MM.1S (cell line): ENCODE measurements around the gene DPPA5.
"Not testable (repeated sequence)": the region's sequence is repeated elsewhere in the genome, so short reads cannot be mapped to it uniquely, and the experiment has no call there.

Source experiments
- DNase-seq: peaks from one replicate; pipeline ENCODE4 v3.0.0-alpha.2; 2015
- H2AFZ ChIP-seq: fragments of 300-600 bp; sonication (generic); 2 replicates; pipeline ENCODE4 v1.6.0; 2016; ENCODE audit warnings: antibody characterized with exemption, low read length
- H3F3A ChIP-seq: fragments of 300-600 bp; sonication (generic); 2 replicates; pipeline ENCODE4 v1.6.1; 2016; ENCODE audit warnings: mild to moderate bottlenecking, antibody characterized with exemption, low read length, moderate library complexity, mixed read lengths; ENCODE audit not compliant: insufficient read depth
- H3K27ac ChIP-seq: fragments of 300-600 bp; sonication (generic); 2 replicates; pipeline ENCODE4 v1.5.1; 2016; ENCODE audit warnings: mild to moderate bottlenecking, low read length
- H3K27me3 ChIP-seq: fragments of 300-600 bp; sonication (generic); replicated peaks from 2 replicates; pipeline ENCODE4 v1.6.0; 2016; ENCODE audit warnings: low read length; ENCODE audit not compliant: insufficient read depth
- H3K36me3 ChIP-seq: fragments of 300-600 bp; sonication (generic); replicated peaks from 2 replicates; pipeline ENCODE4 v1.6.1; 2016; ENCODE audit warnings: mild to moderate bottlenecking, low read length, mixed read lengths; ENCODE audit not compliant: insufficient read depth
- H3K4me1 ChIP-seq: fragments of 300-600 bp; sonication (generic); 2 replicates; pipeline ENCODE4 v1.6.1; 2016; ENCODE audit warnings: low read length, mixed read lengths
- H3K4me2 ChIP-seq: fragments of 300-600 bp; sonication (generic); 2 replicates; pipeline ENCODE4 v1.6.0; 2016; ENCODE audit warnings: low read depth, low read length
- H3K4me3 ChIP-seq: fragments of 300-600 bp; sonication (generic); 2 replicates; pipeline ENCODE4 v1.5.1; 2016; ENCODE audit warnings: low read length, mixed read lengths
- H3K79me2 ChIP-seq: fragments of 300-600 bp; sonication (generic); 2 replicates; pipeline ENCODE4 v1.6.1; 2016; ENCODE audit warnings: mixed run types, low read length, mixed read lengths
- H3K9ac ChIP-seq: fragments of 300-600 bp; sonication (generic); 2 replicates; pipeline ENCODE4 v1.6.1; 2016; ENCODE audit warnings: low read length, mixed read lengths
- H3K9me2 ChIP-seq: fragments of 300-600 bp; sonication (generic); replicated peaks from 2 replicates; pipeline ENCODE4 v1.6.1; 2016; ENCODE audit warnings: mild to moderate bottlenecking, low read length, mixed read lengths; ENCODE audit not compliant: insufficient read depth
- H3K9me3 ChIP-seq: fragments of 300-600 bp; sonication (generic); replicated peaks from 2 replicates; pipeline ENCODE4 v1.6.1; 2016; ENCODE audit warnings: mild to moderate bottlenecking, low read length, mixed read lengths; ENCODE audit not compliant: insufficient read depth
- H4K20me1 ChIP-seq: fragments of 300-600 bp; sonication (generic); 2 replicates; pipeline ENCODE4 v1.6.1; 2016; ENCODE audit warnings: mild to moderate bottlenecking, low read length, moderate library complexity, mixed read lengths; ENCODE audit not compliant: insufficient read depth
- CTCF ChIP-seq: fragments of 300-600 bp; sonication (generic); IDR thresholded peaks from 2 replicates; pipeline ENCODE4 v1.5.1; 2016; ENCODE audit warnings: antibody characterized with exemption, low read length, mixed read lengths
- EZH2 ChIP-seq: fragments of 300-600 bp; sonication (generic); optimal IDR thresholded peaks from 2 replicates; pipeline ENCODE3; 2017; ENCODE audit warnings: low read depth, mild to moderate bottlenecking, antibody characterized with exemption, low read length, mixed read lengths
- EZH2phosphoT487 ChIP-seq: fragments of 300-600 bp; sonication (generic); IDR thresholded peaks from 2 replicates; pipeline ENCODE4 v1.6.1; 2018; ENCODE audit warnings: antibody characterized with exemption, low read length

Gene DPPA5

GRCh38 chr6:73309785-73310502 is 44.1 kb downstream of the DPPA5 start:
- Histone ChIP-seq H3K4me3 (peak overlapping the region; percentile 66), H3K9ac (peak overlapping the region; percentile 67), H3K9me2 (no peaks in the 10 kb centered on the region), H3F3A (no peaks in the 10 kb centered on the region), H3K27ac (peak overlapping the region; percentile 32; the same call in 1 of the 2 replicates), H3K4me2 (peak overlapping the region; percentile 83), H3K9me3 (no peaks in the 10 kb centered on the region), H4K20me1 (no peaks in the 10 kb centered on the region), H2AFZ (peak overlapping the region; percentile 76), H3K4me1 (no peaks in the 10 kb centered on the region), H3K27me3 (no peaks in the 10 kb centered on the region), H3K79me2 (peaks cover 22% of the 10 kb centered on the region), H3K36me3 (no peaks in the 10 kb centered on the region)
- TF ChIP-seq EZH2phosphoT487 (no peak), EZH2 (no peak), CTCF (peak; percentile 65)
- peak; percentile 69 for DNase-seq

GRCh38 chr6:73309535-73309784 is 44.6 kb downstream of the DPPA5 start:
- Histone ChIP-seq H3K36me3 (no peaks in the 10 kb centered on the region), H3K79me2 (peaks cover 22% of the 10 kb centered on the region), H3K4me2 (peak overlapping the region; percentile 83), H2AFZ (peak overlapping the region; percentile 76), H3K4me3 (peak overlapping the region; percentile 66), H3K9ac (peak overlapping the region; percentile 67), H3K27me3 (no peaks in the 10 kb centered on the region), H3K27ac (peak overlapping the region; percentile 32; the same call in 1 of the 2 replicates), H3K4me1 (no peaks in the 10 kb centered on the region), H3K9me2 (no peaks in the 10 kb centered on the region), H4K20me1 (no peaks in the 10 kb centered on the region), H3K9me3 (no peaks in the 10 kb centered on the region), H3F3A (no peaks in the 10 kb centered on the region)
- DNase-seq = no peak
- no peak for TF ChIP-seq EZH2
- TF ChIP-seq EZH2phosphoT487 = no peak
- no peak for TF ChIP-seq CTCF

- no peak for DNase-seq
- H3K36me3 ChIP-seq = no peaks in the 10 kb centered on the region
- H3K9me3 ChIP-seq = no peaks in the 10 kb centered on the region
- peak overlapping the region; percentile 83 for H3K4me2 ChIP-seq
- H3K9me2 ChIP-seq = no peaks in the 10 kb centered on the region
- peak overlapping the region; percentile 67 for H3K9ac ChIP-seq
- H3F3A ChIP-seq = no peaks in the 10 kb centered on the region
- H3K4me1 ChIP-seq = no peaks in the 10 kb centered on the region
- H3K4me3 ChIP-seq = peak overlapping the region; percentile 66
- H3K27ac ChIP-seq = no peak overlapping the region
- peak overlapping the region; percentile 76 for H2AFZ ChIP-seq
- no peaks in the 10 kb centered on the region for H4K20me1 ChIP-seq
- H3K79me2 ChIP-seq = peaks cover 22% of the 10 kb centered on the region
- no peaks in the 10 kb centered on the region for H3K27me3 ChIP-seq
- TF ChIP-seq EZH2phosphoT487 = no peak
- no peak for TF ChIP-seq CTCF
- TF ChIP-seq EZH2 = no peak
Observed at GRCh38 chr6:73308712-73309534, 45.2 kb downstream of the DPPA5 start.

GRCh38 chr6:73303773-73304172 is 50.3 kb downstream of the DPPA5 start:
- not testable (repeated sequence) for H3K27me3 ChIP-seq, H3K9ac ChIP-seq, H3K36me3 ChIP-seq, H3K4me1 ChIP-seq, H3K4me2 ChIP-seq, H3K4me3 ChIP-seq, H3K27ac ChIP-seq, DNase-seq, H4K20me1 ChIP-seq, H3F3A ChIP-seq, H3K9me3 ChIP-seq, H2AFZ ChIP-seq, H3K9me2 ChIP-seq
- H3K79me2 ChIP-seq = peaks cover 30% of the 10 kb centered on the region
